NCI-H2227 (cell line): Measurements from ENCODE around the gene MBP.
A peak's percentile ranks its signal among the peaks of the same experiment; 100 is the strongest.

Experiments used
- DNase-seq: peaks from one replicate; lab custom pipeline; 2025; ENCODE audit not compliant: unreplicated experiment; lab: John Stamatoyannopoulos, UW

The MBP gene

GRCh38 chr18:77114415-77115191 is 18.0 kb downstream of the MBP start:
- DNase-seq: no peak

GRCh38 chr18:77114152-77114414 is 18.5 kb downstream of the MBP start:
- DNase-seq: no peak

GRCh38 chr18:77113361-77114151 is 19.0 kb downstream of the MBP start:
- DNase-seq: no peak

GRCh38 chr18:77112747-77113092 is 19.9 kb downstream of the MBP start:
- no peak for DNase-seq

- no peak for DNase-seq
Measured at GRCh38 chr18:77111951-77112746, 20.4 kb downstream of the MBP start.

GRCh38 chr18:77111449-77111848 is 21.1 kb downstream of the MBP start:
- DNase-seq: no peak

- no peak for DNase-seq
Measured at GRCh38 chr18:77110936-77111335, 21.6 kb downstream of the MBP start.

GRCh38 chr18:77110400-77110799 is 22.2 kb downstream of the MBP start:
- no peak for DNase-seq

GRCh38 chr18:77109648-77110019 is 22.9 kb downstream of the MBP start:
- DNase-seq: no peak

- DNase-seq: no peak
Measured at GRCh38 chr18:77108821-77109647, 23.5 kb downstream of the MBP start.

GRCh38 chr18:77108001-77108692 is 24.4 kb downstream of the MBP start:
- DNase-seq: peak; percentile 40

GRCh38 chr18:77107292-77107691 is 25.3 kb downstream of the MBP start:
- DNase-seq: no peak

GRCh38 chr18:77106331-77106730 is 26.3 kb downstream of the MBP start:
- DNase-seq: no peak

GRCh38 chr18:77105680-77106079 is 26.9 kb downstream of the MBP start:
- no peak for DNase-seq

GRCh38 chr18:77105028-77105427 is 27.6 kb downstream of the MBP start:
- no peak for DNase-seq

GRCh38 chr18:77103991-77104531 is 28.5 kb downstream of the MBP start:
- no peak for DNase-seq

GRCh38 chr18:77103187-77103850 is 29.3 kb downstream of the MBP start:
- no peak for DNase-seq

- no peak for DNase-seq
Measured at GRCh38 chr18:77102259-77103040, 30.1 kb downstream of the MBP start.
